LNCAP (cell line): ENCODE data around the gene CHURC1.

Source experiments
- TF ChIP-seq, protein P1 (sequence below): fragments of 450-650 bp; IDR thresholded peaks from 2 replicates; pipeline ENCODE4 v1.5.1; 2017; ENCODE audit warnings: mild to moderate bottlenecking

Gene CHURC1

DNA sequence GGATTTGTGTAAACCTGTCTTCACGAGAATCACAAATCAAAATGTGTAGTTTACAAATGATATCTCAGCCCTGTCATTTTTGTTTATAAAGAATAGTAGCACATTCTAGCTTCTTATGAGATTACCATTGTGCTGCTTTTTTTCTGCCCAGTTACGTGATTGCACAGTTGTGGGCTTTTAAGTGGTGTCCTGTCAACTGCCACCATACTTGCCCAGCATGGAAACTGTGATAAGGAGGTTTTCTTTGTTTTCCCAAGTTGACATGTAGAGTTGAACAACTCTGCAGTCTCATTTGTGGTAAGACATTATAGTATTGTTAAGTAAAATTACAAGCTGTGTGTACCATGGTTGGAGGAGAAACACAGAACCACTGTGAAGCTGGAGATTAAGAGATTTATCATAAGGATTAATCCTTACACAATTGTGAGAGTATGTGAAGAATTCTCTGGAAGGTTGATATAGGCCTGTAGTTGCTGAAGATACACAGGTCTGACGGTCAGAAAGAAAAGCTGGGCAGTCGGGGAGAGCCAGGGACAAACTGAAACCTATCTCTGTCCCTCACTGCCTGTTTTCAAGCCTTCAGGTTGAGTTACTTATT is 12.2 kb downstream of the CHURC1 start:
- TF ChIP-seq, protein P1, sequence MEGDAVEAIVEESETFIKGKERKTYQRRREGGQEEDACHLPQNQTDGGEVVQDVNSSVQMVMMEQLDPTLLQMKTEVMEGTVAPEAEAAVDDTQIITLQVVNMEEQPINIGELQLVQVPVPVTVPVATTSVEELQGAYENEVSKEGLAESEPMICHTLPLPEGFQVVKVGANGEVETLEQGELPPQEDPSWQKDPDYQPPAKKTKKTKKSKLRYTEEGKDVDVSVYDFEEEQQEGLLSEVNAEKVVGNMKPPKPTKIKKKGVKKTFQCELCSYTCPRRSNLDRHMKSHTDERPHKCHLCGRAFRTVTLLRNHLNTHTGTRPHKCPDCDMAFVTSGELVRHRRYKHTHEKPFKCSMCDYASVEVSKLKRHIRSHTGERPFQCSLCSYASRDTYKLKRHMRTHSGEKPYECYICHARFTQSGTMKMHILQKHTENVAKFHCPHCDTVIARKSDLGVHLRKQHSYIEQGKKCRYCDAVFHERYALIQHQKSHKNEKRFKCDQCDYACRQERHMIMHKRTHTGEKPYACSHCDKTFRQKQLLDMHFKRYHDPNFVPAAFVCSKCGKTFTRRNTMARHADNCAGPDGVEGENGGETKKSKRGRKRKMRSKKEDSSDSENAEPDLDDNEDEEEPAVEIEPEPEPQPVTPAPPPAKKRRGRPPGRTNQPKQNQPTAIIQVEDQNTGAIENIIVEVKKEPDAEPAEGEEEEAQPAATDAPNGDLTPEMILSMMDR: no peak

DNA sequence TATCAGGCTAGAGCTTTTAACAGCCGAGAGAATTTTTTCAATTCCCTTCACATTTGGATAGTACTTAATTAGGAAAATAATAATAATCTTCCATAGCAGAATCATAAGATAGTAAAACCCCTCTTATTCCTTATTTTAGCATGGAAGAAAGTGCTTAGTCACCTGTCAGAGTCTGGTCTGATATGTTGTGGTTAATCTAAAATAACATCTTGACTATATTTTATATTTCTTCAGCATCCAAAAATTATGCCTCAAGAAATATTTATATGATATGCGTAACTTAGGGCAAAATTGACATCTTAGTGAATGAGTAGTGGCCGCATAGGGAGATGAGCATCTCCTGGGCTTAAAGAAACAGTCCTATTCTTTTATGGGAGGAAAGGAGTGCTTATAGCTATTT is 12.8 kb downstream of the CHURC1 start:
- TF ChIP-seq, protein P1: no peak

DNA sequence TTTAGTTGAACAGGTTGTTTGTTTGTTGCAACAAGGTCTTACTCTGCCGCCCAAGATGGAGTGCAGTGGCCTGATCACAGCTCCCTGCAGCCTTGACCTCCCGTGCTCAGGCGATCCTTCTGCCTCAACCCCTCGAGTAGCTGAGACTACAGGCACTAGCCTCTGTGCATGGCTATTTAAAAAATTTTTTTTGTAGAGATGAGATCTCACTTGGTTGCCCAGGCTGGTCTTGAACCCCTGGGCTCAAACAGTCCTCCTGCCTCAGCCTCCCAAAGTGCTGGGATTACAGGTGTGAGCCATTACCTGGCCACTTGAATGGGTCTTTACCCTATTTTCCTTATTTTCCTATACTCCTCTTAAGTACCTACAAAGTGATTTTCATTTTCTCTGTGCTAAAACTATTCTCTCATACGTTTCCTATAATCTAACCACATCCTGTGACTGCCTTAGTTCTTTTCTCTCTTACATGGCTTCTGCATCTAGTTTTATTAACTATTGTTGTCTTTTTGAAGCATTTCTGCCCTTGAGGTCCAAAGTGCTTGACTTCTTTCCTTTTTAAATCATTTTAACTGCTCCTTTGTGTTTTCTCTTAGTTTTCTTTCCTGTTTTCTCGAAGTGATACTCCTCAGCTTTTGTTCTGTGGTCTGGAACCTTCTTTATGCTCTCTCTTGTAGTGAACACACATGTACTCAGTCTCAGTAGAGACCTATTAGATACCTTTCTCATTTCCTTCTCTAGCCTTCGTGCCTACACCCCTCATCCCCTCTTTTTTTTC is 14.2 kb downstream of the CHURC1 start:
- TF ChIP-seq, protein P1: no peak

DNA sequence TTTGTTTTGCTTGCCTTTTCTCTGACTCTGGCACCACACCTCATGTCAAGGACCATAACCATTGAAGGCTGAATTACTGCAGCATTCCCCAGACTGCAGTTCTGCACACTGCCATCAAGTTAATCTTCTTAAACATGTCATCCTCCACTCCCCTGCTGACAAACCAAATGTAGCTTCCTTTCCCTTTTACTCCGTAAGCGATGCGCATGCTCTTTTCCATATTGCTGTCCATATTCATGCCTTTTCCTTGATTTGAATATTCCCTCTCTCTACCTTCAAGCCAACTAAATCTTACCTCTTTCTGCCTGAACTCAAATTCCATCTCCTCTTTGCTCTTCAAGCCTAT is 14.7 kb downstream of the CHURC1 start:
- TF ChIP-seq, protein P1: no peak

DNA sequence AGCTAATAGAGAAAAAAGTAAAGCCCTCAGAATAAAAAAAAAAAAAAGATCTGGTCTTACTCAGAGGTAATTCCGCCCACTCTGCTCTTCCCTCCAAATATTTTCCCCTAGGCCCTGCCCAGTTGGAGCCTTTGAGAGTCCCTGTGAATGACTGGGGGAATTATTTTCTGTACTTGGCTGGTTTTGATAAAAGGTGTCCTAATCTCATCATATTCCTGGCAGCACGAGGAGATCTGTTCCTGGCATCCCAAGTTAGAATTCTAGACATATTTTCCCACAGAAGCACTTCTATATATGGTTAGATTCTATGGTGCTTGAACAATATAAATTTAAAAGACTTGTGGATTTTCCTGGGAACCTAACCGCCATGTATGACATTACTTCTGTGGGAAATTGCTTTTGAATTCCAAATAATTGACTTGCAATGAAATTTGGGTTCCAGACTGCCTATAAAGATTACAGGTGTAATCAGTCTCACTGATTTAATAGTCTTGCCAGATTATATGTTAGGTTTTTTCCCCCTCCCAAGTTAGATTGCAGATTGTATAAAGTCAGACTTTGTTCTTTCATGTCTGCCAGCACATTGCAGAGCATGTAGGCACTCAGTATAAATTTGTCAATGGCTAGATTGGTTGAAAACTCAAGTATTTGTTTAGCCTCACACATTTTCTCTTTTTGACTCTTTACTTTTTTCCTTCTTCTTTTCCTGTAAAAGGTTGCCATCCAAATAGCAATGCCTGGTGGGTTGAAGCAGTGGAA is 16.0 kb downstream of the CHURC1 start:
- TF ChIP-seq, protein P1: no peak

DNA sequence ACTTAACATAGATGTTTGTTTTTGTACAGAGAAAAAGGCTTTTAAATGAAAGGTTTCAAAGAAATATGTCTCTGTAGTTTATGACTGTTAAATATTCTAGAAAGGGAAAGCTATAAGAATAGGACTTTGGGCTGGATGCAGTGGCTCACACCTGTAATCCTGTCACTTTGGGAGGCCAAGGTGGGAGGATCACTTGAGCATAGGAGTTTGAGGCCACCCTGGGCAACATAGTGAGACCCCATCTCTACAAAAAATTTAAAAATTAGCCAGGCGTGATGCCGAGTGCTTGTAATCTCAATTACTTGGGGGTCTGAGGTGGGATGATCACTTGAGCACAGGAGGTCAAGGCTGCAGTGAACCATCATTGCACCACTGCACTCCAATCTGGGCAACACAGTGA is 16.9 kb downstream of the CHURC1 start:
- TF ChIP-seq, protein P1: no peak

DNA sequence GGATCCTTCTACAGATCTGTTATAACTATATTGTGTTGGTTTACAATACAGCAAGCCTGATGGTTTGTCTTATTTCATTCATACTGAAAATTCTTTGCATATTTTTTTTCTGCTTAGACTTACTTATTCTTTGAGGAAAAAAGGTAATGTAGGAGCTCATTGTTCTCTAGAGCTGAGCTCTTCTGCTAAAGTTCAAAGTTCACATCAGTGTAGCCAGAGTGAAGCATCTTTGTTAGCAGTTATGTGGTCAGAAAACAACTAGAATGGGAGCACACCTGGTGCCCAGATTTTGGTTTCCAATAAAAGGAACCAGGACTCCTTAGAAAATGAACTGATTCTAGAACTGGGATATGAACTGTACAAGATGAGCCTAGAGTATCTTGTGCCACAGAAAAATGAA is 18.0 kb downstream of the CHURC1 start:
- TF ChIP-seq, protein P1: no peak
